ENCODE data around the gene PID1. TPM values are rescaled to one million over a fixed set of nuclear protein-coding genes. Genes with fewer than 3 reads are reported as not detected.
A peak's percentile ranks its signal among the peaks of the same experiment; 100 is the strongest.

PID1 gene
- total RNA-seq, result under 1 TPM in 1 of 2 experiments, not detected in 1; 0.18 TPM
- polyA plus RNA-seq, result not detected
- 0 to 0.09 (median 0) reads per million in 6 experiments for total RNA-seq

GRCh38 chr2:229270551-229271410 lies at the start of gene PID1:
Gene PID1 (minus strand): TSS chr2:229271287. CDS start chr2:229271043, 244 bp downstream.
- Mint-ChIP-seq H3K4me1 (peaks cover 0 to 3% (median 0%) of the 10 kb centered on the region in 4 donors), H3K4me3 (peak within 1 kb of the TSS in 1 of 10 donors; percentile 24), H3K27me3 (peaks cover 13 to 48% (median 30%) of the 10 kb centered on the region in 5 donors), H3K9me3 (no peaks in the 10 kb centered on the region), H3K36me3 (no peaks in the 10 kb centered on the region), H3K27ac (no peak within 1 kb of the TSS)
- no peak for ATAC-seq
- no peak for DNase-seq
- POLR2A ChIA-PET, result no interaction called here

- peaks cover 2 to 18% (median 8%) of the 10 kb centered on the region in 5 donors for H3K27me3 Mint-ChIP-seq
- peaks cover 0 to 12% (median 0%) of the 10 kb centered on the region in 3 donors for H3K36me3 Mint-ChIP-seq
- DNase-seq, result no peak
- H3K4me3 Mint-ChIP-seq, result no peak overlapping the region
- peaks cover 0 to 18% (median 6%) of the 10 kb centered on the region in 9 donors for H3K9me3 Mint-ChIP-seq
- H3K4me1 Mint-ChIP-seq, result no peaks in the 10 kb centered on the region
- ATAC-seq, result no peak
- no peak overlapping the region for H3K27ac Mint-ChIP-seq
- POLR2A ChIA-PET, result no interaction called here
Measured at GRCh38 chr2:229319558-229319957, 48.5 kb upstream of the PID1 start.

- DNase-seq (no peak), ATAC-seq (no peak)
- POLR2A ChIA-PET, result no interaction called here
Measured at GRCh38 chr2:229314117-229314516, 43.0 kb upstream of the PID1 start.

GRCh38 chr2:229313591-229313990 lies 42.5 kb upstream of the PID1 start:
- Mint-ChIP-seq H3K9me3 (peaks cover 0 to 4% (median 0%) of the 10 kb centered on the region in 9 donors), H3K36me3 (no peaks in the 10 kb centered on the region), H3K27ac (no peak overlapping the region), H3K27me3 (peaks cover 0 to 3% (median 0%) of the 10 kb centered on the region in 5 donors), H3K4me3 (no peak overlapping the region), H3K4me1 (no peaks in the 10 kb centered on the region)
- ATAC-seq (no peak), DNase-seq (no peak)
- POLR2A ChIA-PET, result no interaction called here

More at GRCh38 chr2:229314117-229314516, 43.0 kb upstream of the PID1 start:
- no peaks in the 10 kb centered on the region for H3K4me1 Mint-ChIP-seq
- H3K27ac Mint-ChIP-seq, result no peak overlapping the region
- H3K9me3 Mint-ChIP-seq, result peaks cover 0 to 4% (median 0%) of the 10 kb centered on the region in 9 donors
- peaks cover 0 to 8% (median 0%) of the 10 kb centered on the region in 5 donors for H3K27me3 Mint-ChIP-seq
- no peak overlapping the region for H3K4me3 Mint-ChIP-seq
- H3K36me3 Mint-ChIP-seq, result no peaks in the 10 kb centered on the region

- POLR2A ChIA-PET, result no interaction called here
- ATAC-seq (no peak), DNase-seq (no peak)
- H3K36me3 Mint-ChIP-seq, result no peaks in the 10 kb centered on the region
- H3K27me3 Mint-ChIP-seq, result peaks cover 0 to 5% (median 2%) of the 10 kb centered on the region in 5 donors
- no peak overlapping the region for H3K4me3 Mint-ChIP-seq
- H3K9me3 Mint-ChIP-seq, result peaks cover 0 to 5% (median 0%) of the 10 kb centered on the region in 9 donors
- H3K27ac Mint-ChIP-seq, result no peak overlapping the region
- no peaks in the 10 kb centered on the region for H3K4me1 Mint-ChIP-seq
Measured at GRCh38 chr2:229301237-229301636, 30.1 kb upstream of the PID1 start.

- Mint-ChIP-seq H3K4me1 (no peaks in the 10 kb centered on the region), H3K9me3 (peaks cover 0 to 5% (median 0%) of the 10 kb centered on the region in 9 donors), H3K4me3 (no peak overlapping the region), H3K36me3 (no peaks in the 10 kb centered on the region), H3K27me3 (peaks cover 0 to 5% (median 2%) of the 10 kb centered on the region in 5 donors), H3K27ac (no peak overlapping the region)
- DNase-seq, result no peak
- ATAC-seq, result no peak
- POLR2A ChIA-PET, result no interaction called here
Measured at GRCh38 chr2:229300790-229301189, 29.7 kb upstream of the PID1 start.

GRCh38 chr2:229300371-229300770 lies 29.3 kb upstream of the PID1 start:
- POLR2A ChIA-PET, result no interaction called here
- H3K4me1 Mint-ChIP-seq, result no peaks in the 10 kb centered on the region

GRCh38 chr2:229297247-229297646 lies 26.2 kb upstream of the PID1 start:
- POLR2A ChIA-PET, result no interaction called here
- peaks cover 0 to 4% (median 0%) of the 10 kb centered on the region in 9 donors for H3K9me3 Mint-ChIP-seq
- no peak overlapping the region for H3K4me3 Mint-ChIP-seq
- no peak for DNase-seq
- H3K36me3 Mint-ChIP-seq, result no peaks in the 10 kb centered on the region
- no peak for ATAC-seq
- H3K4me1 Mint-ChIP-seq, result no peaks in the 10 kb centered on the region
- H3K27me3 Mint-ChIP-seq, result peaks cover 0 to 8% (median 2%) of the 10 kb centered on the region in 5 donors
- no peak overlapping the region for H3K27ac Mint-ChIP-seq

More at GRCh38 chr2:229300371-229300770, 29.3 kb upstream of the PID1 start:
- H3K36me3 Mint-ChIP-seq, result no peaks in the 10 kb centered on the region
- peaks cover 0 to 5% (median 0%) of the 10 kb centered on the region in 9 donors for H3K9me3 Mint-ChIP-seq
- ATAC-seq, result no peak
- no peak overlapping the region for H3K27ac Mint-ChIP-seq
- H3K27me3 Mint-ChIP-seq, result peaks cover 0 to 5% (median 2%) of the 10 kb centered on the region in 5 donors
- no peak overlapping the region for H3K4me3 Mint-ChIP-seq
- no peak for DNase-seq

- ATAC-seq, result no peak
- DNase-seq, result no peak
- POLR2A ChIA-PET, result no interaction called here
- Mint-ChIP-seq H3K9me3 (peaks cover 0 to 4% (median 0%) of the 10 kb centered on the region in 9 donors), H3K4me3 (no peak overlapping the region), H3K27me3 (peaks cover 0 to 8% (median 0%) of the 10 kb centered on the region in 5 donors), H3K27ac (no peak overlapping the region), H3K36me3 (no peaks in the 10 kb centered on the region), H3K4me1 (no peaks in the 10 kb centered on the region)
Measured at GRCh38 chr2:229296536-229296935, 25.4 kb upstream of the PID1 start.

GRCh38 chr2:229296016-229296415 lies 24.9 kb upstream of the PID1 start:
- peaks cover 0 to 4% (median 0%) of the 10 kb centered on the region in 9 donors for H3K9me3 Mint-ChIP-seq
- DNase-seq (no peak), ATAC-seq (no peak)
- H3K27me3 Mint-ChIP-seq, result peaks cover 0 to 8% (median 0%) of the 10 kb centered on the region in 5 donors
- no peaks in the 10 kb centered on the region for H3K4me1 Mint-ChIP-seq
- no peak overlapping the region for H3K27ac Mint-ChIP-seq
- H3K36me3 Mint-ChIP-seq, result no peaks in the 10 kb centered on the region
- no peak overlapping the region for H3K4me3 Mint-ChIP-seq
- POLR2A ChIA-PET, result no interaction called here

- ATAC-seq (no peak), DNase-seq (no peak)
- Mint-ChIP-seq H3K9me3 (peaks cover 0 to 16% (median 5%) of the 10 kb centered on the region in 9 donors), H3K4me1 (no peaks in the 10 kb centered on the region), H3K27ac (no peak overlapping the region), H3K4me3 (no peak overlapping the region), H3K27me3 (peaks cover 0 to 2% (median 0%) of the 10 kb centered on the region in 5 donors), H3K36me3 (peaks cover 0 to 4% (median 0%) of the 10 kb centered on the region in 3 donors)
- POLR2A ChIA-PET, result no interaction called here
Measured at GRCh38 chr2:229287823-229288222, 16.7 kb upstream of the PID1 start.

GRCh38 chr2:229282758-229283546 lies 11.9 kb upstream of the PID1 start:
- DNase-seq (no peak), ATAC-seq (no peak)
- H3K36me3 Mint-ChIP-seq, result no peaks in the 10 kb centered on the region
- H3K4me3 Mint-ChIP-seq, result no peak overlapping the region
- no peaks in the 10 kb centered on the region for H3K4me1 Mint-ChIP-seq
- peaks cover 0 to 4% (median 0%) of the 10 kb centered on the region in 9 donors for H3K9me3 Mint-ChIP-seq
- H3K27me3 Mint-ChIP-seq, result peaks cover 0 to 5% (median 1%) of the 10 kb centered on the region in 5 donors
- no peak overlapping the region for H3K27ac Mint-ChIP-seq
- POLR2A ChIA-PET, result no interaction called here

- no peaks in the 10 kb centered on the region for H3K4me1 Mint-ChIP-seq
- H3K4me3 Mint-ChIP-seq, result no peak overlapping the region
- H3K36me3 Mint-ChIP-seq, result no peaks in the 10 kb centered on the region
- POLR2A ChIA-PET, result no interaction called here
- DNase-seq (no peak), ATAC-seq (no peak)
- no peak overlapping the region for H3K27ac Mint-ChIP-seq
- H3K9me3 Mint-ChIP-seq, result peaks cover 0 to 3% (median 0%) of the 10 kb centered on the region in 9 donors
- H3K27me3 Mint-ChIP-seq, result peaks cover 0 to 17% (median 4%) of the 10 kb centered on the region in 5 donors
Measured at GRCh38 chr2:229279516-229279915, 8.4 kb upstream of the PID1 start.
